Forelimb muscle (tissue), 1 donor: ENCODE measurements around the gene GPBP1L1. TPM values are rescaled to one million over a fixed set of nuclear protein-coding genes. Genes with fewer than 3 reads are reported as not detected.
A peak's percentile ranks its signal among the peaks of the same experiment; 100 is the strongest.
"Not testable (repeated sequence)": the region's sequence is repeated elsewhere in the genome, so short reads cannot be mapped to it uniquely, and the experiment has no call there.

Source experiments
- DNase-seq: peaks from one replicate; pipeline ENCODE4 v3.0.0-alpha.2; 2013; ENCODE audit warnings: low read depth
- polyA plus RNA-seq: library from polyadenylated mRNA; unstranded; fragments of 120-200 nt; gene quantifications from one replicate; pipeline ENCODE4 v1.2.1, GENCODE V29; 2013; ENCODE audit not compliant: insufficient read length

Gene GPBP1L1
- polyA plus RNA-seq, result 62.6 TPM

- peak; percentile 91 for DNase-seq
Observed at GRCh38 chr1:45686288-45687013, at the start of gene GPBP1L1. Gene GPBP1L1 (minus strand): TSS chr1:45686533. CDS start chr1:45659087, 27,446 bp downstream.

GRCh38 chr1:45730780-45731319 lies 44.5 kb upstream of the GPBP1L1 start:
- DNase-seq, result no peak

GRCh38 chr1:45730075-45730779 lies 43.9 kb upstream of the GPBP1L1 start:
- DNase-seq, result no peak

- DNase-seq, result not testable (repeated sequence)
Observed at GRCh38 chr1:45726007-45726406, 39.7 kb upstream of the GPBP1L1 start.

- no peak for DNase-seq
Observed at GRCh38 chr1:45723248-45723930, 37.1 kb upstream of the GPBP1L1 start.

- no peak for DNase-seq
Observed at GRCh38 chr1:45722809-45723208, 36.5 kb upstream of the GPBP1L1 start.

GRCh38 chr1:45721207-45721606 lies 34.9 kb upstream of the GPBP1L1 start:
- no peak for DNase-seq

- DNase-seq, result no peak
Observed at GRCh38 chr1:45718289-45718688, 32.0 kb upstream of the GPBP1L1 start.

GRCh38 chr1:45717386-45717785 lies 31.1 kb upstream of the GPBP1L1 start:
- DNase-seq, result not testable (repeated sequence)

GRCh38 chr1:45716700-45717099 lies 30.4 kb upstream of the GPBP1L1 start:
- no peak for DNase-seq

GRCh38 chr1:45713711-45714110 lies 27.4 kb upstream of the GPBP1L1 start:
- DNase-seq, result no peak

GRCh38 chr1:45704637-45705036 lies 18.3 kb upstream of the GPBP1L1 start:
- no peak for DNase-seq

GRCh38 chr1:45694823-45695222 lies 8.5 kb upstream of the GPBP1L1 start:
- no peak for DNase-seq

GRCh38 chr1:45693811-45694210 lies 7.5 kb upstream of the GPBP1L1 start:
- not testable (repeated sequence) for DNase-seq

GRCh38 chr1:45687754-45688740 lies 1.7 kb upstream of the GPBP1L1 start, which contains the start of gene TMEM69:
Gene TMEM69 (plus strand): TSS chr1:45688181. CDS start chr1:45691069, 2,888 bp downstream.
- DNase-seq, result peak; percentile 79

- DNase-seq, result peak; percentile 98
Observed at GRCh38 chr1:45687014-45687753, 851 bp upstream of the GPBP1L1 start.

GRCh38 chr1:45686015-45686287 lies 382 bp downstream of the GPBP1L1 start:
- peak; percentile 11 for DNase-seq

- DNase-seq, result peak; percentile 11
Observed at GRCh38 chr1:45685308-45686014, 872 bp downstream of the GPBP1L1 start.

GRCh38 chr1:45684402-45684801 lies 1.9 kb downstream of the GPBP1L1 start:
- DNase-seq, result no peak

- no peak for DNase-seq
Observed at GRCh38 chr1:45682942-45683341, 3.4 kb downstream of the GPBP1L1 start.
